Activated B cell treated with CpG ODN at 0.5 μM for 24 hours (primary cell): ENCODE data around the gene BANP. TPM values are rescaled to one million over a fixed set of nuclear protein-coding genes. Genes with fewer than 3 reads are reported as not detected.

Source experiments
- ATAC-seq: fragments of 200-7000 bp; cut with Tn5 transposase; one replicate; pipeline ENCODE4 v1.10.0; 2021; ENCODE audit warnings: low read depth, mild to moderate bottlenecking, moderate library complexity
- CTCF ChIA-PET: fragments of 350-600 bp; sonication (Branson Sonifier 250); formaldehyde crosslinking; loops from one replicate; lab custom pipeline; 2021; ENCODE audit warnings: antibody characterized with exemption; lab: Charles Lee
- POLR2A ChIA-PET: fragments of 350-600 bp; sonication (Branson Sonifier 250); formaldehyde crosslinking; loops from one replicate; lab custom pipeline; 2021; ENCODE audit warnings: antibody characterized with exemption; lab: Charles Lee
- DNase-seq: peaks from one replicate; pipeline ENCODE4 v3.0.0; 2022
- H3K27ac Mint-ChIP-seq: one replicate; pipeline ENCODE4 v1.8.0; 2020; ENCODE audit warnings: mixed read lengths
- H3K27me3 Mint-ChIP-seq: one replicate; pipeline ENCODE4 v1.8.0; 2021; ENCODE audit warnings: mixed read lengths
- H3K36me3 Mint-ChIP-seq: one replicate; pipeline ENCODE4 v1.8.0; 2021; ENCODE audit warnings: low read depth, mixed read lengths
- H3K4me1 Mint-ChIP-seq: one replicate; pipeline ENCODE4 v1.8.0; 2021; ENCODE audit warnings: mixed read lengths
- H3K4me3 Mint-ChIP-seq: one replicate; pipeline ENCODE4 v1.8.0; 2020; ENCODE audit warnings: mild to moderate bottlenecking, mixed read lengths
- H3K9me3 Mint-ChIP-seq: one replicate; pipeline ENCODE4 v1.8.0; 2020; ENCODE audit warnings: mixed read lengths
- intact Hi-C: fragments of 100-400 bp; cut with micrococcal nuclease; formaldehyde crosslinking; loops from one replicate; pipeline ENCODE4 v1.15.1; 2024
- total RNA-seq: library from RNA; stranded (reverse); gene quantifications from 2 replicates; pipeline ENCODE4 v1.2.3, GENCODE V29; 2022
- TF ChIP-seq, protein P1 (sequence below): fragments of 200-600 bp; IDR thresholded peaks from one replicate; pipeline ENCODE4 v1.8.0; 2022; ENCODE audit warnings: antibody characterized with exemption, mild to moderate bottlenecking

Gene BANP
- total RNA-seq, 1 donor from 2014 or later: 72.3 TPM

GRCh38 chr16:87946596-87947347 is 4.5 kb upstream of the BANP start:
- ATAC-seq (no peak), DNase-seq (no peak)
- Mint-ChIP-seq H3K4me1 (peaks cover 40% of the 10 kb centered on the region), H3K27me3 (no peaks in the 10 kb centered on the region), H3K36me3 (peaks cover 3% of the 10 kb centered on the region), H3K27ac (peak overlapping the region; percentile 61), H3K9me3 (no peaks in the 10 kb centered on the region), H3K4me3 (no peak overlapping the region)
- intact Hi-C loops: no loop called here
- TF ChIP-seq, protein P1, sequence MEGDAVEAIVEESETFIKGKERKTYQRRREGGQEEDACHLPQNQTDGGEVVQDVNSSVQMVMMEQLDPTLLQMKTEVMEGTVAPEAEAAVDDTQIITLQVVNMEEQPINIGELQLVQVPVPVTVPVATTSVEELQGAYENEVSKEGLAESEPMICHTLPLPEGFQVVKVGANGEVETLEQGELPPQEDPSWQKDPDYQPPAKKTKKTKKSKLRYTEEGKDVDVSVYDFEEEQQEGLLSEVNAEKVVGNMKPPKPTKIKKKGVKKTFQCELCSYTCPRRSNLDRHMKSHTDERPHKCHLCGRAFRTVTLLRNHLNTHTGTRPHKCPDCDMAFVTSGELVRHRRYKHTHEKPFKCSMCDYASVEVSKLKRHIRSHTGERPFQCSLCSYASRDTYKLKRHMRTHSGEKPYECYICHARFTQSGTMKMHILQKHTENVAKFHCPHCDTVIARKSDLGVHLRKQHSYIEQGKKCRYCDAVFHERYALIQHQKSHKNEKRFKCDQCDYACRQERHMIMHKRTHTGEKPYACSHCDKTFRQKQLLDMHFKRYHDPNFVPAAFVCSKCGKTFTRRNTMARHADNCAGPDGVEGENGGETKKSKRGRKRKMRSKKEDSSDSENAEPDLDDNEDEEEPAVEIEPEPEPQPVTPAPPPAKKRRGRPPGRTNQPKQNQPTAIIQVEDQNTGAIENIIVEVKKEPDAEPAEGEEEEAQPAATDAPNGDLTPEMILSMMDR: no peak
- CTCF ChIA-PET: no interaction called here
- POLR2A ChIA-PET: no interaction called here

GRCh38 chr16:87947356-87948118 is 3.7 kb upstream of the BANP start:
- DNase-seq: no peak
- Mint-ChIP-seq H3K4me3 (peak overlapping the region; percentile 74), H3K27ac (peak overlapping the region; percentile 96), H3K4me1 (peaks cover 46% of the 10 kb centered on the region), H3K9me3 (no peaks in the 10 kb centered on the region), H3K36me3 (peaks cover 8% of the 10 kb centered on the region), H3K27me3 (no peaks in the 10 kb centered on the region)
- intact Hi-C loops: no loop called here
- CTCF ChIA-PET: interaction anchor here (1.1 kb wide), 1 partner anchor 21 kb away, joined by 3 read pairs; no protein-coding TSS in a partner anchor
- POLR2A ChIA-PET: no interaction called here
- TF ChIP-seq, protein P1: no peak
- no peak for ATAC-seq

DNA sequence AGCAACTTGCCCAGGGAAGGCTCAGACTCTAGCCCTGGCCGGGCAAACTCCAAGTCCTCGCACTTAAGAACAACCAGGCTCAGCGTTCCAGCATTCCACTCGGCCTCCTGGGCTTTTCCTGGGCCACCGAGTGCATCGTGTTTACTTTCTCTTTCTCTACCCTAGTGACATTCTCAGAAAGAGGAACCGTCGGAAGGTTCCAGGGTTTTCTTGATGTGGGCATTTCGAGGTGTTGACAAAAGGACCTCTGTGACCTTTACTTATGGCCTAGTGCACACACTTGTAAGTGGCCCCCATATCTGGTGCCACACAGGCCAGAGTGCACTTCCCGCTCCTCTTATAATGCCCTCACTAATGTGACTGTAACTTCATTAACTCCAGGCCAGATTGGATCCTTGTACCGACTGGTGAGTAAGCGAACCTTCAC is 3.1 kb upstream of the BANP start:
- H3K27me3 Mint-ChIP-seq: no peaks in the 10 kb centered on the region
- TF ChIP-seq, protein P1: no peak
- peaks cover 50% of the 10 kb centered on the region for H3K4me1 Mint-ChIP-seq
- no peaks in the 10 kb centered on the region for H3K9me3 Mint-ChIP-seq
- H3K36me3 Mint-ChIP-seq: peaks cover 9% of the 10 kb centered on the region
- peak overlapping the region; percentile 74 for H3K4me3 Mint-ChIP-seq
- ChIA-PET CTCF (interaction anchor here (1.1 kb wide), 1 partner anchor 22 kb away, joined by 3 read pairs; no protein-coding TSS in a partner anchor), POLR2A (interaction anchor here (1.6 kb wide), 1 partner anchor 22 kb away, joined by 5 read pairs; no protein-coding TSS in a partner anchor)
- no peak for DNase-seq
- H3K27ac Mint-ChIP-seq: peak overlapping the region; percentile 96
- ATAC-seq: no peak
- intact Hi-C loops: no loop called here

DNA sequence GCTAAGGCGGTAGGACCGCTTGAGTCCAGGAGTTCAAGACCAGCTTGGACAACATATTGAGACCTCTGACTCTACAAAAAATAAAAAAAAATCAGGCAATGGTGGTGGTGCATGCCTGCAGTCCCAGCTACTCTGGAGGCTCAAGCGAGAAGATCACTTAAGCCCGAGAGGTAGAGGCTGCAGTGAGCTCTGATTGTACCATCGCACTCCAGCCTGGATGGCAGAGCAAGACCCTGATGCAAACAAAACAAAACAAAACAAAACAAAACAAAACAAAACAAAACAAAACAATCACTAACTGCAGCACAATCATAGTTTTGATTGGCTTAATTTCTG is 2.5 kb upstream of the BANP start:
- TF ChIP-seq, protein P1: no peak
- Mint-ChIP-seq H3K27ac (peak overlapping the region; percentile 96), H3K9me3 (no peaks in the 10 kb centered on the region), H3K27me3 (no peaks in the 10 kb centered on the region), H3K4me3 (no peak overlapping the region), H3K4me1 (peaks cover 56% of the 10 kb centered on the region), H3K36me3 (peaks cover 15% of the 10 kb centered on the region)
- intact Hi-C loops: no loop called here
- no peak for DNase-seq
- ChIA-PET POLR2A (interaction anchor here (1.6 kb wide), 1 partner anchor 22 kb away, joined by 5 read pairs; no protein-coding TSS in a partner anchor), CTCF (interaction anchor here (1.1 kb wide), 1 partner anchor 22 kb away, joined by 3 read pairs; no protein-coding TSS in a partner anchor)
- ATAC-seq: no peak
